GM23248 (cell line): ENCODE measurements around the gene RFX3. TPM values are rescaled to one million over a fixed set of nuclear protein-coding genes. Genes with fewer than 3 reads are reported as not detected.

Experiments
- DNase-seq: peaks from one replicate; pipeline ENCODE4 v3.0.0-alpha.2; 2015
- H2AFZ ChIP-seq: fragments of 200-600 bp; sonication (generic); 2 replicates; pipeline ENCODE4 v1.6.1; 2016; ENCODE audit warnings: antibody characterized with exemption
- H3F3A ChIP-seq: fragments of 200-600 bp; sonication (generic); 2 replicates; pipeline ENCODE4 v1.6.1; 2016; ENCODE audit warnings: mild to moderate bottlenecking, antibody characterized with exemption, mixed run types; ENCODE audit not compliant: insufficient read depth
- H3K27ac ChIP-seq: fragments of 200-600 bp; sonication (generic); 2 replicates; pipeline ENCODE4 v1.5.1; 2016; ENCODE audit warnings: mild to moderate bottlenecking
- H3K27me3 ChIP-seq: fragments of 200-600 bp; sonication (generic); replicated peaks from 2 replicates; pipeline ENCODE4 v1.6.1; 2016; ENCODE audit warnings: mild to moderate bottlenecking; ENCODE audit not compliant: insufficient read depth
- H3K36me3 ChIP-seq: fragments of 200-600 bp; sonication (generic); 2 replicates; pipeline ENCODE4 v1.6.1; 2016; ENCODE audit warnings: low read depth, mild to moderate bottlenecking
- H3K4me1 ChIP-seq: fragments of 200-600 bp; sonication (generic); 2 replicates; pipeline ENCODE4 v1.6.1; 2016; ENCODE audit warnings: mild to moderate bottlenecking; ENCODE audit not compliant: insufficient read depth
- H3K4me2 ChIP-seq: fragments of 200-600 bp; sonication (generic); one replicate; pipeline ENCODE4 v1.6.1; 2016; ENCODE audit warnings: mild to moderate bottlenecking; ENCODE audit not compliant: unreplicated experiment
- H3K4me3 ChIP-seq: fragments of 200-600 bp; sonication (generic); 2 replicates; pipeline ENCODE4 v1.5.1; 2016; ENCODE audit warnings: mild to moderate bottlenecking
- H3K79me2 ChIP-seq: fragments of 200-600 bp; sonication (generic); 2 replicates; pipeline ENCODE4 v1.6.1; 2016; ENCODE audit warnings: mild to moderate bottlenecking; ENCODE audit not compliant: insufficient read depth
- H3K9ac ChIP-seq: fragments of 200-600 bp; sonication (generic); 2 replicates; pipeline ENCODE4 v1.6.1; 2016; ENCODE audit warnings: mild to moderate bottlenecking
- H3K9me2 ChIP-seq: fragments of 200-600 bp; sonication (generic); 2 replicates; pipeline ENCODE4 v1.6.1; 2016; ENCODE audit warnings: mixed run types, mild to moderate bottlenecking, moderate library complexity; ENCODE audit not compliant: insufficient read depth
- H3K9me3 ChIP-seq: fragments of 200-600 bp; sonication (generic); one replicate; pipeline ENCODE4 v1.6.1; 2017; ENCODE audit warnings: low read depth
- H4K20me1 ChIP-seq: fragments of 200-600 bp; sonication (generic); 2 replicates; pipeline ENCODE4 v1.6.0; 2016; ENCODE audit not compliant: insufficient read depth
- EZH2 ChIP-seq: fragments of 200-600 bp; sonication (generic); IDR thresholded peaks from 2 replicates; pipeline ENCODE4 v1.6.1; 2018; ENCODE audit warnings: antibody characterized with exemption, mild to moderate bottlenecking; ENCODE audit not compliant: insufficient read depth, poor library complexity, severe bottlenecking
- EZH2phosphoT487 ChIP-seq: fragments of 200-600 bp; sonication (generic); IDR thresholded peaks from 2 replicates; pipeline ENCODE4 v1.6.1; 2018; ENCODE audit warnings: antibody characterized with exemption, moderate library complexity, mild to moderate bottlenecking, low read depth; ENCODE audit not compliant: insufficient read depth
- WGBS, 2 experiments: methylation state at CpG; one replicate each; pipeline ENCODE4 v1.1.6; 2015 to 2017; ENCODE audit warnings: low lambda C conversion rate in 2 of 2, low coverage in 1 of 2; ENCODE audit errors: missing lambda C conversion rate in 2 of 2; 5-methylcytosine and 5-hydroxymethylcytosine counted together
- in situ Hi-C: fragments of 300-500 bp; cut with MboI; formaldehyde crosslinking; loops from 2 replicates; pipeline ENCODE4 v1.15.0; 2020
- polyA plus RNA-seq: library from polyadenylated mRNA; unstranded; fragments of >200 nt; fragmentation: Nextera tagmentation; extraction: Ambion mirVana; gene quantifications from 2 replicates; pipeline ENCODE4 v1.2.1, GENCODE V29; 2016
- total RNA-seq: library from RNA; depleted of rRNA; stranded (reverse); fragments of >200 nt; shearing (Covaris generic); gene quantifications from 2 replicates; pipeline ENCODE4 v1.2.3, GENCODE V29; 2014

Gene RFX3
- total and polyA plus RNA-seq, 2 experiments from 2014 or later, result 0.80 to 1.9 TPM

- Histone ChIP-seq H3K4me1 (peaks cover 17% of the 10 kb centered on the region), H3K4me2 (no peak overlapping the region), H3K36me3 (no peaks in the 10 kb centered on the region), H2AFZ (no peak overlapping the region), H3K9ac (no peak overlapping the region), H3K27ac (no peak overlapping the region), H4K20me1 (no peaks in the 10 kb centered on the region), H3K4me3 (no peak overlapping the region), H3K9me3 (no peaks in the 10 kb centered on the region), H3K27me3 (no peaks in the 10 kb centered on the region), H3F3A (no peaks in the 10 kb centered on the region), H3K9me2 (no peaks in the 10 kb centered on the region), H3K79me2 (peaks cover 5% of the 10 kb centered on the region; the same call in 1 of the 2 replicates)
- no peak for TF ChIP-seq EZH2phosphoT487
- TF ChIP-seq EZH2, result no peak
- in situ Hi-C loops, result no loop called here
- no peak for DNase-seq
- WGBS, 2 experiments, result 77 to 84% methylated on average over 2 of the region's 2 CpGs
Observed at GRCh38 chr9:3513265-3513818, 12.5 kb downstream of the RFX3 start.

- in situ Hi-C loops, result no loop called here
- no peak overlapping the region for H3K27ac ChIP-seq
- 100% methylated on average over 1 of the region's 1 CpG for WGBS, 2 experiments
Observed at GRCh38 chr9:3511551-3511950, 14.2 kb downstream of the RFX3 start.

GRCh38 chr9:3510796-3511195, 15.0 kb downstream of the RFX3 start:
- no peaks in the 10 kb centered on the region for H3K9me2 ChIP-seq
- no peaks in the 10 kb centered on the region for H3K9me3 ChIP-seq
- no peak overlapping the region for H3K4me2 ChIP-seq
- no peaks in the 10 kb centered on the region; the same call in 1 of the 2 replicates for H3K79me2 ChIP-seq
- H3K27me3 ChIP-seq, result no peaks in the 10 kb centered on the region
- in situ Hi-C loops, result no loop called here
- DNase-seq, result no peak
- no peak overlapping the region for H3K27ac ChIP-seq
- WGBS, 2 experiments, result 96 to 97% methylated on average over 1 of the region's 1 CpG
- peaks cover 9% of the 10 kb centered on the region for H3K4me1 ChIP-seq
- H3K4me3 ChIP-seq, result no peak overlapping the region
- H3K9ac ChIP-seq, result no peak overlapping the region
- no peaks in the 10 kb centered on the region for H4K20me1 ChIP-seq
- no peaks in the 10 kb centered on the region for H3F3A ChIP-seq
- no peak for TF ChIP-seq EZH2
- TF ChIP-seq EZH2phosphoT487, result no peak
- no peak overlapping the region for H2AFZ ChIP-seq
- H3K36me3 ChIP-seq, result no peaks in the 10 kb centered on the region

More at GRCh38 chr9:3511551-3511950, 14.2 kb downstream of the RFX3 start:
- Histone ChIP-seq H3K36me3 (no peaks in the 10 kb centered on the region), H3F3A (no peaks in the 10 kb centered on the region), H3K4me3 (no peak overlapping the region), H3K9me3 (no peaks in the 10 kb centered on the region), H3K79me2 (no peaks in the 10 kb centered on the region; the same call in 1 of the 2 replicates), H3K9ac (no peak overlapping the region), H3K9me2 (no peaks in the 10 kb centered on the region), H3K4me1 (peaks cover 12% of the 10 kb centered on the region), H3K4me2 (no peak overlapping the region), H3K27me3 (no peaks in the 10 kb centered on the region), H2AFZ (no peak overlapping the region), H4K20me1 (no peaks in the 10 kb centered on the region)
- no peak for DNase-seq
- no peak for TF ChIP-seq EZH2phosphoT487
- TF ChIP-seq EZH2, result no peak

GRCh38 chr9:3509926-3510325, 15.9 kb downstream of the RFX3 start:
- H3F3A ChIP-seq, result no peaks in the 10 kb centered on the region

More at GRCh38 chr9:3509926-3510325, 15.9 kb downstream of the RFX3 start:
- no peak overlapping the region for H3K9ac ChIP-seq
- in situ Hi-C loops, result no loop called here
- H3K79me2 ChIP-seq, result no peaks in the 10 kb centered on the region
- no peak overlapping the region for H3K4me2 ChIP-seq
- H3K4me3 ChIP-seq, result no peak overlapping the region
- no peak for DNase-seq
- H3K4me1 ChIP-seq, result peaks cover 9% of the 10 kb centered on the region
- TF ChIP-seq EZH2 (no peak), EZH2phosphoT487 (no peak)
- H3K27me3 ChIP-seq, result no peaks in the 10 kb centered on the region
- no peaks in the 10 kb centered on the region for H3K36me3 ChIP-seq
- WGBS, 2 experiments, result 97 to 100% methylated on average over 1 of the region's 1 CpG
- H3K27ac ChIP-seq, result no peak overlapping the region
- no peak overlapping the region for H2AFZ ChIP-seq
- H3K9me2 ChIP-seq, result no peaks in the 10 kb centered on the region
- no peaks in the 10 kb centered on the region for H3K9me3 ChIP-seq
- H4K20me1 ChIP-seq, result no peaks in the 10 kb centered on the region
